Type B pancreatic cell (in vitro differentiated cells): Measurements from ENCODE around the gene NLGN1. TPM values are rescaled to one million over a fixed set of nuclear protein-coding genes. Genes with fewer than 3 reads are reported as not detected.

ENCODE experiments used
- DNase-seq: peaks from one replicate; pipeline ENCODE4 v3.0.0; 2021; ENCODE audit warnings: mixed read lengths; ENCODE audit not compliant: unreplicated experiment; ENCODE audit errors: extremely low spot score
- H3K27ac Mint-ChIP-seq: 2 replicates; pipeline ENCODE4 v1.8.0; 2021; ENCODE audit warnings: mild to moderate bottlenecking, mixed read lengths
- H3K27me3 Mint-ChIP-seq: 2 replicates; pipeline ENCODE4 v1.8.0; 2021; ENCODE audit warnings: mixed read lengths
- H3K36me3 Mint-ChIP-seq: 2 replicates; pipeline ENCODE4 v1.8.0; 2021; ENCODE audit warnings: mixed read lengths
- H3K4me1 Mint-ChIP-seq: one replicate; pipeline ENCODE4 v1.8.0; 2021; ENCODE audit warnings: mixed read lengths; ENCODE audit not compliant: unreplicated experiment
- H3K4me3 Mint-ChIP-seq: 2 replicates; pipeline ENCODE4 v1.8.0; 2021; ENCODE audit warnings: mild to moderate bottlenecking, mixed read lengths
- H3K9me3 Mint-ChIP-seq: 2 replicates; pipeline ENCODE4 v1.8.0; 2021; ENCODE audit warnings: mixed read lengths
- CTCF ChIP-seq: fragments of 200-600 bp; sonication (generic); conservative IDR thresholded peaks from 2 replicates; pipeline ENCODE4 v1.5.0; 2021; ENCODE audit warnings: antibody characterized with exemption, mild to moderate bottlenecking
- total RNA-seq: library from RNA; stranded (reverse); gene quantifications from 2 replicates; pipeline ENCODE4 v1.2.1, GENCODE V29; 2021; ENCODE audit warnings: low replicate concordance

The NLGN1 gene
- total RNA-seq, 1 donor from 2014 or later, result 12.6 TPM

- no peak for TF ChIP-seq CTCF
- Mint-ChIP-seq H3K4me1 (no peaks in the 10 kb centered on the region), H3K4me3 (no peak overlapping the region), H3K9me3 (no peaks in the 10 kb centered on the region), H3K36me3 (no peaks in the 10 kb centered on the region), H3K27ac (no peak overlapping the region), H3K27me3 (no peaks in the 10 kb centered on the region)
- DNase-seq, result no peak
These were observed 170.5 kb downstream of the NLGN1 start for GRCh38 chr3:173567997-173568396.

- H3K36me3 Mint-ChIP-seq, result no peaks in the 10 kb centered on the region
These were observed 171.1 kb downstream of the NLGN1 start for GRCh38 chr3:173568623-173569022.

GRCh38 chr3:173583496-173583895 lies 186.0 kb downstream of the NLGN1 start:
- peaks cover 11% of the 10 kb centered on the region for H3K4me1 Mint-ChIP-seq
- H3K27ac Mint-ChIP-seq, result no peak overlapping the region
- no peak for TF ChIP-seq CTCF
- H3K27me3 Mint-ChIP-seq, result peaks cover 35% of the 10 kb centered on the region
- H3K9me3 Mint-ChIP-seq, result no peaks in the 10 kb centered on the region
- no peak for DNase-seq
- H3K36me3 Mint-ChIP-seq, result no peaks in the 10 kb centered on the region
- H3K4me3 Mint-ChIP-seq, result no peak overlapping the region

More at GRCh38 chr3:173568623-173569022, 171.1 kb downstream of the NLGN1 start:
- no peaks in the 10 kb centered on the region for H3K27me3 Mint-ChIP-seq
- no peak overlapping the region for H3K4me3 Mint-ChIP-seq
- no peak for TF ChIP-seq CTCF
- DNase-seq, result no peak
- H3K4me1 Mint-ChIP-seq, result no peaks in the 10 kb centered on the region
- H3K27ac Mint-ChIP-seq, result no peak overlapping the region
- no peaks in the 10 kb centered on the region for H3K9me3 Mint-ChIP-seq

- Mint-ChIP-seq H3K27ac (peak overlapping the region; percentile 73), H3K36me3 (no peaks in the 10 kb centered on the region), H3K27me3 (peaks cover 35% of the 10 kb centered on the region), H3K9me3 (no peaks in the 10 kb centered on the region), H3K4me3 (peak overlapping the region; percentile 96), H3K4me1 (peaks cover 11% of the 10 kb centered on the region)
- no peak for DNase-seq
- TF ChIP-seq CTCF, result peak; percentile 82
These were observed 186.7 kb downstream of the NLGN1 start for GRCh38 chr3:173584093-173584837.

DNA sequence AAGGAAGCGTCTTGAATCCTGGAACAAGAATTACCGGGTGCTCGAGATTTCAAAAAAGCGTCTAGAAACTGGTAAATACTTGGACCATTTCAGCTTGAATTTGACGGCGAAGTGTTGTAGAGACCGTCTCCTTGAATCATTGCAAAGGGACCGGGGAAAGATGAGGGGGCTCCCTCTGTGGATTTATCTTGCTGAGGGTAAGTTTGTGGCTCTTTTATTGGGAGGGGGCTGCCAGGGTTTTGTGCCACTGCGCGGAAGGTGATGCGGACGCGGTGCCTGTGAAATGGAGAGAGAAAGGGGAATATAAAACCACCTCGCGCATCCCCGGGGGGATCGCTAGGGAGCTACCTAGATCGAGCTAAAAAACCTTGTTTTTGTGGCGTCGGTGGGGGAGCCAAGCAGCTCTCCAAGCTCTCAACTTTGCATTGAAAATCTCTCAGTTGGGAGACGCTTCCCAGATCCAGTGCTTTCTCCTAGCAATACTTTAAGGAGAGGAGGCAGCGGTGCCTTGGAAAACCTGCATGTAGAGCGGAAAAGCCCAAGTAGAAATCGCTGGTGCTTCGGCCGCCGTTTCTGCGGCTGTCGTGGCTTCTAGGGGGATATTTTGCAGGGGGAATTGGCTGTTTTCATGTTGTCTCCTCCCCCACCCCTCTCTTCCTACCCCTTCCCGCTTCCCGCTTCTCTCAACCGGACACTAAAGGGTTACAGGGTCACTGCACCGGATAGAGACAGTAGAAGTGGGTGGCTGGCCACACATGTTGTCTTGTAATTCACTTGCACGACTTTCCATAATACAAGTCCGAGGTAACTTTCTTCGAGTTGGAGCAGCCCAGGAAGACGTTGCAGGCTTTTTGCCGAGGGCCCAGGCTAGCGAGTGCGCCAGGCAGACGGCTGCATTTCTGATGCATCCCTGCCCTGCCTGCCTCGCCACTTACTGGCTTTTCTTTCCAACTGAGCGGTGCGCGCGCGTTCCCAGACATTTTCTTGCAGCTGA lies 187.6 kb downstream of the NLGN1 start:
- peaks cover 35% of the 10 kb centered on the region for H3K27me3 Mint-ChIP-seq
- peak overlapping the region; percentile 73 for H3K27ac Mint-ChIP-seq
- peak; percentile 71 for DNase-seq
- H3K9me3 Mint-ChIP-seq, result no peaks in the 10 kb centered on the region
- H3K4me3 Mint-ChIP-seq, result peak overlapping the region; percentile 96
- TF ChIP-seq CTCF, result no peak
- no peaks in the 10 kb centered on the region for H3K36me3 Mint-ChIP-seq
- H3K4me1 Mint-ChIP-seq, result peaks cover 11% of the 10 kb centered on the region
